ENCODE measurements around the gene RNF214. TPM values are rescaled to one million over a fixed set of nuclear protein-coding genes. Genes with fewer than 3 reads are reported as not detected.

Gene RNF214
- total and polyA plus RNA-seq, 2 donors (not counting 1 experiment from before 2014, with no cell fraction given) = 16.0 to 36.1 TPM

GRCh38 chr11:117220568-117220967 lies 11.9 kb upstream of the RNF214 start:
- Histone ChIP-seq H3K79me2 (ENCODE audit: control insufficient read depth, insufficient read depth, low read length) (peaks cover 50% of the 10 kb centered on the region), H3K4me2 (replicated peaks; ENCODE audit: low read depth, low read length, poor library complexity, severe bottlenecking) (no peak overlapping the region), H3K36me3 (replicated peaks in 1 of 2; ENCODE audit: control extremely low read depth in 1 of 2, control insufficient read depth in 1 of 2, extremely low read depth in 1 of 2, insufficient read depth in 2 of 2, low read length in 1 of 2) (peaks cover 7 to 96% of the 10 kb centered on the region in 2 experiments), H3K9ac (ENCODE audit: low read length) (no peak overlapping the region), H3K9me3 (ENCODE audit: control extremely low read depth in 1 of 3, control insufficient read depth in 2 of 3, insufficient read depth in 1 of 3, low read length in 2 of 3) (no peaks in the 10 kb centered on the region), H2AFZ (ENCODE audit: insufficient read depth, low read depth, low read length, poor library complexity, severe bottlenecking) (no peak overlapping the region), H3K27me3 (replicated peaks in 1 of 4; ENCODE audit: control extremely low read depth in 1 of 4, control insufficient read depth in 3 of 4, insufficient read depth in 4 of 4, low read length in 3 of 4) (no peaks in the 10 kb centered on the region), H3K4me3 (ENCODE audit: control extremely low read depth in 1 of 5, extremely low read depth in 1 of 5, insufficient read depth in 1 of 5, low read depth in 2 of 5, low read length in 4 of 5) (no peak overlapping the region), H4K20me1 (ENCODE audit: control insufficient read depth, insufficient read depth, low read length, poor library complexity, severe bottlenecking) (peaks cover 22% of the 10 kb centered on the region), H3K4me1 (ENCODE audit: control insufficient read depth in 2 of 2, insufficient read depth in 2 of 2, low read length in 2 of 2) (no peaks in the 10 kb centered on the region), H3K27ac (ENCODE audit: low read length in 2 of 2) (no peak overlapping the region)
- DNase-seq (no peak), ATAC-seq (ENCODE audit: low read depth) (no peak)
- Mint-ChIP-seq H3K27ac (no peak overlapping the region), H3K9me3 (ENCODE audit: insufficient read depth) (no peaks in the 10 kb centered on the region), H3K4me3 (no peak overlapping the region), H3K27me3 (no peaks in the 10 kb centered on the region), H3K4me1 (peaks cover 4% of the 10 kb centered on the region)
- WGBS (ENCODE audit: insufficient coverage) = 98% methylated on average over 9 of the region's 9 CpGs
- intact Hi-C loops (cut with micrococcal nuclease) = no loop called here
- ChIA-PET POLR2A (interaction anchor here (0.6 to 1.4 kb wide), 3 partner anchors 40 to 71 kb away, joined by 3 to 5 read pairs (median 3); partner anchors contain the start of gene SIDT2), CTCF (interaction anchor here (19.9 kb wide), 1 partner anchor 42 kb away, joined by 309 read pairs; the partner anchor contains the start of gene SIDT2)
- TF ChIP-seq CTCF (IDR thresholded peaks at IDR 0.05) (no peak), EZH2 (IDR thresholded peaks at IDR 0.05; ENCODE audit: borderline replicate concordance, insufficient read depth, low read depth, low read length, poor library complexity, severe bottlenecking) (no peak)

- Histone ChIP-seq H3K9ac (ENCODE audit: low read length) (no peak overlapping the region), H3K79me2 (ENCODE audit: control insufficient read depth, insufficient read depth, low read length) (peaks cover 55% of the 10 kb centered on the region), H4K20me1 (ENCODE audit: control insufficient read depth, insufficient read depth, low read length, poor library complexity, severe bottlenecking) (peaks cover 22% of the 10 kb centered on the region), H3K4me2 (replicated peaks; ENCODE audit: low read depth, low read length, poor library complexity, severe bottlenecking) (no peak overlapping the region), H3K27ac (ENCODE audit: low read length in 2 of 2) (no peak overlapping the region), H3K4me3 (ENCODE audit: control extremely low read depth in 1 of 5, extremely low read depth in 1 of 5, insufficient read depth in 1 of 5, low read depth in 2 of 5, low read length in 4 of 5) (no peak overlapping the region), H3K36me3 (replicated peaks in 1 of 2; ENCODE audit: control extremely low read depth in 1 of 2, control insufficient read depth in 1 of 2, extremely low read depth in 1 of 2, insufficient read depth in 2 of 2, low read length in 1 of 2) (peaks cover 7 to 96% of the 10 kb centered on the region in 2 experiments), H3K4me1 (ENCODE audit: control insufficient read depth in 2 of 2, insufficient read depth in 2 of 2, low read length in 2 of 2) (peaks cover 0 to 1% of the 10 kb centered on the region in 2 donors), H3K27me3 (replicated peaks in 1 of 4; ENCODE audit: control extremely low read depth in 1 of 4, control insufficient read depth in 3 of 4, insufficient read depth in 4 of 4, low read length in 3 of 4) (no peaks in the 10 kb centered on the region), H3K9me3 (ENCODE audit: control extremely low read depth in 1 of 3, control insufficient read depth in 2 of 3, insufficient read depth in 1 of 3, low read length in 2 of 3) (no peaks in the 10 kb centered on the region), H2AFZ (ENCODE audit: insufficient read depth, low read depth, low read length, poor library complexity, severe bottlenecking) (no peak overlapping the region)
- WGBS (ENCODE audit: insufficient coverage) = 95% methylated on average over 6 of the region's 7 CpGs
- DNase-seq (no peak), ATAC-seq (ENCODE audit: low read depth) (no peak)
- H3K4me1 Mint-ChIP-seq = peaks cover 4% of the 10 kb centered on the region
- H3K27ac Mint-ChIP-seq = no peak overlapping the region
- ChIA-PET CTCF (interaction anchor here (1.2 to 19.9 kb wide), 3 partner anchors 9 to 115 kb away, joined by 6 to 309 read pairs (median 7); partner anchors contain the start of gene SIDT2), POLR2A (interaction anchor here (1.0 to 1.4 kb wide), 2 partner anchors 40 to 42 kb away, joined by 3 to 5 read pairs; partner anchors contain the start of gene SIDT2)
- intact Hi-C loops (cut with micrococcal nuclease) = no loop called here
- H3K4me3 Mint-ChIP-seq = no peak overlapping the region
- H3K27me3 Mint-ChIP-seq = no peaks in the 10 kb centered on the region
- no peak for TF ChIP-seq EZH2 (IDR thresholded peaks at IDR 0.05; ENCODE audit: borderline replicate concordance, insufficient read depth, low read depth, low read length, poor library complexity, severe bottlenecking)
- TF ChIP-seq CTCF (IDR thresholded peaks at IDR 0.05) = no peak
- H3K9me3 Mint-ChIP-seq (ENCODE audit: insufficient read depth) = no peaks in the 10 kb centered on the region
Observed at GRCh38 chr11:117220999-117221774, 11.3 kb upstream of the RNF214 start.
